Muscle layer of colon (tissue), 2 donors: ENCODE measurements around the gene ANKRD44.

Experiments used
- H3K27ac ChIP-seq: one replicate; pipeline ENCODE4 v1.7.0; 2013; ENCODE audit warnings: low read depth, mild to moderate bottlenecking, low read length, moderate library complexity
- H3K27me3 ChIP-seq, 2 donors: one replicate each; pipeline ENCODE4 v1.7.0; 2013; ENCODE audit warnings: low read length in 2 of 2, mild to moderate bottlenecking in 2 of 2; ENCODE audit not compliant: insufficient read depth in 2 of 2, control insufficient read depth in 1 of 2
- H3K36me3 ChIP-seq: one replicate; pipeline ENCODE4 v1.7.0; 2013; ENCODE audit warnings: mild to moderate bottlenecking, low read length; ENCODE audit not compliant: insufficient read depth
- H3K4me1 ChIP-seq: one replicate; pipeline ENCODE4 v1.7.0; 2013; ENCODE audit warnings: mild to moderate bottlenecking, low read length; ENCODE audit not compliant: insufficient read depth
- H3K4me3 ChIP-seq, 2 donors: one replicate each; pipeline ENCODE4 v1.7.0; 2013; ENCODE audit warnings: low read length in 2 of 2, low read depth in 1 of 2, mild to moderate bottlenecking in 1 of 2, moderate library complexity in 1 of 2
- H3K9ac ChIP-seq: one replicate; pipeline ENCODE4 v1.7.0; 2013; ENCODE audit warnings: low read length
- H3K9me3 ChIP-seq: one replicate; pipeline ENCODE4 v1.7.0; 2013; ENCODE audit warnings: mild to moderate bottlenecking, low read length
- donor health status: abdominal sarcoma.
- donor health status: Adenocarcinoma of cecum.

The ANKRD44 gene

GRCh38 chr2:197340591-197340990, 30.0 kb upstream of the ANKRD44 start:
- no peaks in the 10 kb centered on the region for H3K4me1 ChIP-seq
- H3K36me3 ChIP-seq, result no peaks in the 10 kb centered on the region
- no peaks in the 10 kb centered on the region for H3K27me3 ChIP-seq
- H3K4me3 ChIP-seq, result no peak overlapping the region
- no peak overlapping the region for H3K9ac ChIP-seq
- no peaks in the 10 kb centered on the region for H3K9me3 ChIP-seq
- H3K27ac ChIP-seq, result no peak overlapping the region

GRCh38 chr2:197339496-197340220, 29.1 kb upstream of the ANKRD44 start:
- no peak overlapping the region for H3K4me3 ChIP-seq
- H3K27ac ChIP-seq, result no peak overlapping the region
- H3K36me3 ChIP-seq, result no peaks in the 10 kb centered on the region
- no peaks in the 10 kb centered on the region for H3K4me1 ChIP-seq
- no peak overlapping the region for H3K9ac ChIP-seq
- no peaks in the 10 kb centered on the region for H3K9me3 ChIP-seq
- H3K27me3 ChIP-seq, result no peaks in the 10 kb centered on the region

DNA sequence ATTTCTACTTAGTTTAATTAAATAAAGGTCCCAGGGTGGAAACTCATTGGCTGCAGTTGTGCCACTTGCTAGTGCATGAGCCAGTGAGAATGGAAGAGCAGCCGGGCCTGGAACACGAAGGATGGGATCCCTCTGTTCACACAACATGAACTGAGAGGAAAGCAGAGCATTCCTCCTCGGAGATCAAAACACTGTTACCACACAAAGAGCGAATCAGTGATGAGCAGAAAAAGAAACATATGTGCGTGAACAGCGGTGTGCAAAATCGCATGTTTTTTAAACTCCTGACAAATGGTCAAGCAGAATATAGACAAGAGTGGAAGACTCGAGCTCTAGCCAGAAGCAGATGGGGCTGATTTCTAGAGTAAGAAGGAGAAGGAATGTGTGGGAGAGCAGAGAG, 28.4 kb upstream of the ANKRD44 start:
- Histone ChIP-seq H3K27me3 (no peaks in the 10 kb centered on the region), H3K9me3 (no peaks in the 10 kb centered on the region), H3K27ac (no peak overlapping the region), H3K4me3 (no peak overlapping the region), H3K4me1 (no peaks in the 10 kb centered on the region), H3K9ac (no peak overlapping the region), H3K36me3 (no peaks in the 10 kb centered on the region)

DNA sequence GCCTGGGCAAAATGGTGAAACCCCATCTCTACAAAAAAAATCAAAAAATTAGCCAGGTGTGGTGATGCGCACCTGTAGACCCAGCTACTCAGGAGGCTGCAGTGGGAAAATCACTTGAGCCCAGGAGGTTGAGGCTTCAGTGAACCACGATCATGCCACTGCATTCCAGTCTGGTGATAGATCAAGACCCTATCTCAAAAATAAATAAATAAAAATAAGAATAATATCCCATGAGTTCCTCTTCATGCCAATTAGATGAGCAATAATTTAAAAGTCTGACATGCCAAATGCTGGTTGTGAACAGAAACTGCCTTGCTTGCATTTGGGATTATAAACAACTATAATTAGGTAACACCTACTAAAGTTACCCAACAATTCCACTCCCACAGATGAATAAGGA, 22.1 kb upstream of the ANKRD44 start:
- H3K9me3 ChIP-seq, result no peaks in the 10 kb centered on the region
- no peaks in the 10 kb centered on the region for H3K27me3 ChIP-seq
- H3K4me1 ChIP-seq, result no peaks in the 10 kb centered on the region
- no peak overlapping the region for H3K4me3 ChIP-seq
- no peak overlapping the region for H3K27ac ChIP-seq
- H3K36me3 ChIP-seq, result no peaks in the 10 kb centered on the region
- no peak overlapping the region for H3K9ac ChIP-seq

DNA sequence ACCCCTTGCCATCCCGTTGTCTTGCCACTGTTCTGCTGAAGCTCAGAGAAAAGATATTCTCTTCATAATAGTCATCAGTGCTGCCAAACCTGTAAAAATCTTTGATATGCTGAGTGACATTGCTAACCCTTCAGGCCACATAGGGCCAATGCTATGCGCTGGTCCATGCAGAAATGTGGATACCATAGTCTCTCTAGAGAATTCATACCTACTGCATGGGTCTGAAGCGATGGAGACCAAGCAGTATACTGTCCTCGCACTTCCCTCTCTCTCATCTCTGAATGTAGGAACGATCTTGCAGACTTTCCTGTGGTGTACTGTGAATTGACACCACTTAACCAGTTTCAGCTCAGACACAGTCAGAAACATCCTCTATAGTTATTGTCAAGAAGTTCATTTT, 17.9 kb upstream of the ANKRD44 start:
- H3K36me3 ChIP-seq, result no peaks in the 10 kb centered on the region

GRCh38 chr2:197327472-197328098, 17.0 kb upstream of the ANKRD44 start:
- Histone ChIP-seq H3K4me3 (no peak overlapping the region), H3K4me1 (no peaks in the 10 kb centered on the region), H3K27ac (no peak overlapping the region), H3K27me3 (no peaks in the 10 kb centered on the region), H3K36me3 (no peaks in the 10 kb centered on the region), H3K9me3 (no peaks in the 10 kb centered on the region), H3K9ac (no peak overlapping the region)

More for the DNA sequence above, 17.9 kb upstream of the ANKRD44 start:
- H3K4me3 ChIP-seq, result no peak overlapping the region
- H3K9me3 ChIP-seq, result no peaks in the 10 kb centered on the region
- no peak overlapping the region for H3K9ac ChIP-seq
- H3K27me3 ChIP-seq, result no peaks in the 10 kb centered on the region
- H3K27ac ChIP-seq, result no peak overlapping the region
- H3K4me1 ChIP-seq, result no peaks in the 10 kb centered on the region

- H3K9me3 ChIP-seq, result no peaks in the 10 kb centered on the region
- no peak overlapping the region for H3K9ac ChIP-seq
- no peak overlapping the region for H3K4me3 ChIP-seq
- H3K27me3 ChIP-seq, result no peaks in the 10 kb centered on the region
- H3K27ac ChIP-seq, result no peak overlapping the region
- H3K36me3 ChIP-seq, result no peaks in the 10 kb centered on the region
- H3K4me1 ChIP-seq, result no peaks in the 10 kb centered on the region
Measured at GRCh38 chr2:197327073-197327471, 16.5 kb upstream of the ANKRD44 start.

DNA sequence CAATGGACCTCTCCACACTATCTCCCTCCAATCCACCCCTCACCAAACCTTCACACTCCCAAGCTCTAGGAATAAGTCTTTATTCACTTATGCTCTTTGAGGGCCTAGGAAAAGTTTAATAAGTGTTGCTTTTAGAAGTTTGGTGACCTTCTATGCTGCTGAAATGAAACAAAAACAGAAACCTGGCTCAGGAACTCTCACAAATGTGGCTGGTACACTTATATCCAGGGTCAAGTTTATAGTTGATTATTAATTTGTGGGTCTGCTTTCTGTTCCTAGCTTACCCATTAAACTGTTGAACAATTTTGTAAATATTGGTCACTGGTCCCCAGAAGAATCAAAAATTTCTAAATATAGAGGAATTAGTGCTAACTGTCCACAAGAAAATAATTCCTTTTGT, 14.2 kb upstream of the ANKRD44 start:
- H3K9me3 ChIP-seq, result no peaks in the 10 kb centered on the region
- H3K4me3 ChIP-seq, result no peak overlapping the region
- no peaks in the 10 kb centered on the region for H3K27me3 ChIP-seq
- no peaks in the 10 kb centered on the region for H3K4me1 ChIP-seq
- no peak overlapping the region for H3K27ac ChIP-seq
- H3K9ac ChIP-seq, result no peak overlapping the region
- no peaks in the 10 kb centered on the region for H3K36me3 ChIP-seq

- Histone ChIP-seq H3K4me1 (no peaks in the 10 kb centered on the region), H3K27ac (no peak overlapping the region), H3K36me3 (no peaks in the 10 kb centered on the region), H3K9ac (no peak overlapping the region), H3K9me3 (no peaks in the 10 kb centered on the region), H3K4me3 (no peak overlapping the region), H3K27me3 (no peaks in the 10 kb centered on the region)
Measured at GRCh38 chr2:197322724-197323720, 12.4 kb upstream of the ANKRD44 start.

DNA sequence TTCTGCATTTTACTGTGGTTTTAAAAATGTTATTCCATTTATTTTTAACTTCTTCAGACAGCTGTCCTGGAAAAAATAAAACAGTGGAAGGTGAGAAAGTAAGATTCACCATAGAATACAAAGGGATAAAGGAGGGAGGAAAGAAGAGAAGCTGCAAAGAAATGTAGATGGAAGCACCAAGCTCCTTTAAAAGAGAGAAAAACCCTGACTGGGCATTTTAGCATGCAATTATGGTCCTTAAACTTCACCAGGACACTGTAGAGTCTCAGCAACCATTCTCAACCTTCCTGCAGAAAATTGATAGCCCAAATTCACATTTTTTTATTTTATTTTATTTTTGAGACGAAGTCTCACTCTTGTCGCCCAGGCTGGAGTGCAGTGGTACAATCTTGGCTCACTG, 11.6 kb upstream of the ANKRD44 start:
- H3K9ac ChIP-seq, result no peak overlapping the region
- H3K27me3 ChIP-seq, result no peaks in the 10 kb centered on the region
- H3K4me1 ChIP-seq, result no peaks in the 10 kb centered on the region
- H3K36me3 ChIP-seq, result no peaks in the 10 kb centered on the region
- H3K9me3 ChIP-seq, result no peaks in the 10 kb centered on the region
- no peak overlapping the region for H3K27ac ChIP-seq
- no peak overlapping the region for H3K4me3 ChIP-seq

GRCh38 chr2:197315371-197315770, 4.8 kb upstream of the ANKRD44 start:
- no peak overlapping the region for H3K4me3 ChIP-seq
- no peak overlapping the region for H3K9ac ChIP-seq
- peaks cover 7% of the 10 kb centered on the region for H3K4me1 ChIP-seq
- no peaks in the 10 kb centered on the region for H3K27me3 ChIP-seq
- no peaks in the 10 kb centered on the region for H3K9me3 ChIP-seq
- H3K36me3 ChIP-seq, result no peaks in the 10 kb centered on the region
- H3K27ac ChIP-seq, result no peak overlapping the region
